SK-N-MC (cell line): ENCODE measurements around the gene SPACA7.

Experiments
- DNase-seq: peaks from one replicate; pipeline ENCODE4 v3.0.0-alpha.2; 2011; ENCODE audit warnings: low read depth, low spot score
- H3K27ac ChIP-seq: fragments of 200-600 bp; sonication (generic); 2 replicates; pipeline ENCODE4 v1.5.1; 2016; ENCODE audit warnings: mixed run types
- H3K36me3 ChIP-seq: fragments of 200-600 bp; sonication (generic); 2 replicates; pipeline ENCODE4 v1.6.1; 2017; ENCODE audit warnings: antibody characterized with exemption, low read length, mixed read lengths; ENCODE audit not compliant: insufficient read depth
- H3K4me3 ChIP-seq: fragments of 200-600 bp; sonication (generic); 2 replicates; pipeline ENCODE4 v1.5.1; 2016
- H3K9ac ChIP-seq: fragments of 200-600 bp; sonication (generic); 2 replicates; pipeline ENCODE4 v1.8.0; 2017; ENCODE audit warnings: mixed run types, mixed read lengths; ENCODE audit not compliant: insufficient read length
- H3K9me3 ChIP-seq: fragments of 200-600 bp; sonication (generic); 2 replicates; pipeline ENCODE4 v1.6.1; 2017; ENCODE audit warnings: low read depth, mild to moderate bottlenecking, antibody characterized with exemption, low read length, moderate library complexity, mixed read lengths
- EZH2 ChIP-seq: fragments of 200-600 bp; sonication (generic); IDR thresholded peaks from one replicate; pipeline ENCODE4 v1.6.1; 2017; ENCODE audit warnings: antibody characterized with exemption
- FOXP2 ChIP-seq: optimal IDR thresholded peaks from 2 replicates; pipeline ENCODE3; 2011; ENCODE audit warnings: mild to moderate bottlenecking, moderate library complexity; ENCODE audit not compliant: insufficient read depth; ENCODE audit errors: extremely low read length, control extremely low read depth
- POLR2AphosphoS5 ChIP-seq: IDR thresholded peaks from 2 replicates; pipeline ENCODE4 v1.6.1; 2012; ENCODE audit warnings: mild to moderate bottlenecking, low read depth, low read length, borderline replicate concordance

The SPACA7 gene

GRCh38 chr13:112355274-112355838 is 20.8 kb upstream of the SPACA7 start:
- no peaks in the 10 kb centered on the region for H3K36me3 ChIP-seq
- no peak overlapping the region for H3K4me3 ChIP-seq
- TF ChIP-seq EZH2 (no peak), FOXP2 (no peak), POLR2AphosphoS5 (no peak)
- H3K9ac ChIP-seq = no peak overlapping the region
- no peak for DNase-seq
- no peak overlapping the region for H3K27ac ChIP-seq
- H3K9me3 ChIP-seq = no peaks in the 10 kb centered on the region

GRCh38 chr13:112356190-112356589 is 20.0 kb upstream of the SPACA7 start:
- TF ChIP-seq FOXP2 (no peak), POLR2AphosphoS5 (no peak), EZH2 (no peak)

GRCh38 chr13:112358156-112358555 is 18.0 kb upstream of the SPACA7 start:
- TF ChIP-seq EZH2 (no peak), POLR2AphosphoS5 (no peak), FOXP2 (no peak)
- no peak overlapping the region for H3K27ac ChIP-seq
- no peak overlapping the region for H3K4me3 ChIP-seq
- H3K36me3 ChIP-seq = no peaks in the 10 kb centered on the region
- H3K9ac ChIP-seq = no peak overlapping the region
- no peak for DNase-seq
- peaks cover 2% of the 10 kb centered on the region; the same call in 1 of the 2 replicates for H3K9me3 ChIP-seq

More at GRCh38 chr13:112356190-112356589, 20.0 kb upstream of the SPACA7 start:
- no peaks in the 10 kb centered on the region for H3K36me3 ChIP-seq
- H3K9me3 ChIP-seq = peaks cover under 1% of the 10 kb centered on the region; the same call in 1 of the 2 replicates
- no peak overlapping the region for H3K9ac ChIP-seq
- H3K27ac ChIP-seq = no peak overlapping the region
- no peak for DNase-seq
- no peak overlapping the region for H3K4me3 ChIP-seq

- no peaks in the 10 kb centered on the region for H3K36me3 ChIP-seq
- no peak for TF ChIP-seq EZH2
- TF ChIP-seq FOXP2 = no peak
- no peak for TF ChIP-seq POLR2AphosphoS5
- H3K27ac ChIP-seq = no peak overlapping the region
- no peak for DNase-seq
- H3K4me3 ChIP-seq = no peak overlapping the region
- peaks cover 2% of the 10 kb centered on the region; the same call in 1 of the 2 replicates for H3K9me3 ChIP-seq
- H3K9ac ChIP-seq = no peak overlapping the region
Observed at GRCh38 chr13:112362021-112362420, 14.1 kb upstream of the SPACA7 start.

- no peak for TF ChIP-seq EZH2
- TF ChIP-seq POLR2AphosphoS5 = no peak
- TF ChIP-seq FOXP2 = no peak
- Histone ChIP-seq H3K4me3 (no peak overlapping the region), H3K9ac (no peak overlapping the region), H3K36me3 (no peaks in the 10 kb centered on the region), H3K27ac (no peak overlapping the region), H3K9me3 (peaks cover 2% of the 10 kb centered on the region; the same call in 1 of the 2 replicates)
- no peak for DNase-seq
Observed at GRCh38 chr13:112363867-112364528, 12.2 kb upstream of the SPACA7 start.

- Histone ChIP-seq H3K36me3 (no peaks in the 10 kb centered on the region), H3K27ac (no peak overlapping the region), H3K9ac (no peak overlapping the region), H3K4me3 (no peak overlapping the region), H3K9me3 (no peaks in the 10 kb centered on the region; the same call in 1 of the 2 replicates)
- DNase-seq = no peak
- TF ChIP-seq EZH2 (no peak), FOXP2 (no peak), POLR2AphosphoS5 (no peak)
Observed at GRCh38 chr13:112366907-112367646, 9.1 kb upstream of the SPACA7 start.

- no peak overlapping the region for H3K9ac ChIP-seq
- no peaks in the 10 kb centered on the region for H3K36me3 ChIP-seq
- no peak for DNase-seq
- TF ChIP-seq POLR2AphosphoS5 = no peak
- no peak for TF ChIP-seq EZH2
- no peak for TF ChIP-seq FOXP2
- H3K9me3 ChIP-seq = no peaks in the 10 kb centered on the region
- no peak overlapping the region for H3K4me3 ChIP-seq
- no peak overlapping the region for H3K27ac ChIP-seq
Observed at GRCh38 chr13:112368883-112369282, 7.3 kb upstream of the SPACA7 start.

GRCh38 chr13:112370311-112370710 is 5.8 kb upstream of the SPACA7 start:
- no peaks in the 10 kb centered on the region for H3K36me3 ChIP-seq
- DNase-seq = no peak
- no peaks in the 10 kb centered on the region for H3K9me3 ChIP-seq
- no peak for TF ChIP-seq EZH2
- TF ChIP-seq POLR2AphosphoS5 = no peak
- TF ChIP-seq FOXP2 = no peak
- H3K27ac ChIP-seq = no peak overlapping the region
- H3K9ac ChIP-seq = no peak overlapping the region
- no peak overlapping the region for H3K4me3 ChIP-seq
